Tibial artery (tissue), 4 donors: ENCODE results near the gene ELN.

Experiments used
- DNase-seq, 2 donors: peaks; one replicate each; pipeline ENCODE4 v3.0.0-alpha.2; 2019
- H3K27ac ChIP-seq, 2 donors: fragments of 200-600 bp; sonication (generic) in 1 of 2; 1 replicate in 1 of 2; 2 replicates in 1 of 2; pipeline ENCODE4 v1.5.1; 2018 to 2019; ENCODE audit warnings: mild to moderate bottlenecking in 1 of 2
- H3K27me3 ChIP-seq, 2 donors: fragments of 200-600 bp; sonication (generic) in 1 of 2; one replicate each; pipeline versions ENCODE4 v1.5.1 to v1.6.0; 2016 to 2019
- H3K36me3 ChIP-seq, 3 donors: fragments of 200-600 bp; sonication (generic) in 2 of 3; one replicate each; pipeline ENCODE4 v1.5.1; 2016 to 2019; ENCODE audit warnings: mild to moderate bottlenecking in 2 of 3
- H3K4me1 ChIP-seq, 4 donors: fragments of 200-600 bp; sonication (generic) in 2 of 4; 1 replicate in 3 of 4; 2 replicates in 1 of 4; pipeline ENCODE4 v1.5.1; 2016 to 2019
- H3K4me3 ChIP-seq, 2 donors: fragments of 200-600 bp; sonication (generic) in 1 of 2; 1 replicate in 1 of 2; 2 replicates in 1 of 2; pipeline ENCODE4 v1.5.1; 2018 to 2019; ENCODE audit warnings: mild to moderate bottlenecking in 2 of 2
- H3K9me3 ChIP-seq, 3 donors: fragments of 200-600 bp; sonication (generic) in 1 of 3; one replicate each; pipeline ENCODE4 v1.5.1; 2016 to 2019
- CTCF ChIP-seq, 2 experiments: fragments of 200-600 bp in 1 of 2; fragments of 450-650 bp in 1 of 2; IDR thresholded peaks; one replicate each; pipeline ENCODE4 v1.5.1; 2017 to 2019; ENCODE audit warnings: antibody characterized with exemption in 2 of 2, mild to moderate bottlenecking in 1 of 2, moderate library complexity in 1 of 2
- intact Hi-C: fragments of 100-400 bp; cut with DNase I; formaldehyde crosslinking; loops from one replicate; pipeline ENCODE4 v1.15.0; 2023; ENCODE audit warnings: low total_unique reads

Gene ELN

GRCh38 chr7:74068378-74069085 is 40.6 kb downstream of the ELN start:
- Histone ChIP-seq H3K4me1 (no peaks in the 10 kb centered on the region), H3K36me3 (peaks cover 27 to 51% (median 42%) of the 10 kb centered on the region in 3 donors), H3K27me3 (no peaks in the 10 kb centered on the region), H3K4me3 (no peak overlapping the region), H3K27ac (peak overlapping the region; percentile 53 to 64), H3K9me3 (no peaks in the 10 kb centered on the region)
- intact Hi-C loops: no loop called here
- no peak for TF ChIP-seq CTCF (IDR thresholded peaks at IDR 0.05)
- peak in 1 of 2 donors; percentile 79 for DNase-seq

GRCh38 chr7:74069086-74069541 is 41.1 kb downstream of the ELN start:
- intact Hi-C loops: no loop called here

GRCh38 chr7:74069790-74070618 is 42.0 kb downstream of the ELN start:
- Histone ChIP-seq H3K27me3 (no peaks in the 10 kb centered on the region), H3K4me1 (no peaks in the 10 kb centered on the region), H3K4me3 (no peak overlapping the region), H3K36me3 (peaks cover 18 to 37% (median 31%) of the 10 kb centered on the region in 3 donors), H3K27ac (peak overlapping the region; percentile 52 to 64), H3K9me3 (no peaks in the 10 kb centered on the region)
- intact Hi-C loops: loop anchor here (5.0 kb wide), 1 partner anchor 117 kb away; no protein-coding TSS in a partner anchor
- no peak for TF ChIP-seq CTCF (IDR thresholded peaks at IDR 0.05)
- DNase-seq: no peak

More at GRCh38 chr7:74069086-74069541, 41.1 kb downstream of the ELN start:
- H3K27ac ChIP-seq: peak overlapping the region in 1 of 2 donors; percentile 64
- DNase-seq: peak in 1 of 2 donors; percentile 74
- no peaks in the 10 kb centered on the region for H3K27me3 ChIP-seq
- no peaks in the 10 kb centered on the region for H3K4me1 ChIP-seq
- peaks cover 26 to 46% (median 37%) of the 10 kb centered on the region in 3 donors for H3K36me3 ChIP-seq
- no peaks in the 10 kb centered on the region for H3K9me3 ChIP-seq
- no peak for TF ChIP-seq CTCF (IDR thresholded peaks at IDR 0.05)
- H3K4me3 ChIP-seq: no peak overlapping the region

- Histone ChIP-seq H3K36me3 (peaks cover 14 to 31% (median 25%) of the 10 kb centered on the region in 3 donors), H3K9me3 (no peaks in the 10 kb centered on the region), H3K4me3 (no peak overlapping the region), H3K4me1 (no peaks in the 10 kb centered on the region), H3K27me3 (no peaks in the 10 kb centered on the region), H3K27ac (peak overlapping the region; percentile 52 to 64)
- intact Hi-C loops: loop anchor here (5.0 kb wide), 1 partner anchor 117 kb away; no protein-coding TSS in a partner anchor
- no peak for DNase-seq
- TF ChIP-seq CTCF (IDR thresholded peaks at IDR 0.05): no peak
Measured at GRCh38 chr7:74070619-74070921, 42.6 kb downstream of the ELN start.

- Histone ChIP-seq H3K4me1 (no peaks in the 10 kb centered on the region), H3K36me3 (peaks cover 9 to 25% (median 20%) of the 10 kb centered on the region in 3 donors), H3K27me3 (no peaks in the 10 kb centered on the region), H3K4me3 (no peak overlapping the region), H3K9me3 (no peaks in the 10 kb centered on the region), H3K27ac (peak overlapping the region; percentile 52 to 64)
- DNase-seq: no peak
- TF ChIP-seq CTCF (IDR thresholded peaks at IDR 0.05): no peak
- intact Hi-C loops: loop anchor here (5.0 kb wide), 1 partner anchor 116 kb away; no protein-coding TSS in a partner anchor
Measured at GRCh38 chr7:74071121-74071520, 43.1 kb downstream of the ELN start.
